Activated T-cell treated with anti-CD3 and anti-CD28 coated beads, Interleukin-2, amount 50 U/mL, for 24 hours (primary cell): Measurements from ENCODE around the gene ZBED2.

ENCODE experiments used
- DNase-seq: peaks from one replicate; pipeline ENCODE4 v3.0.0-alpha.2; 2020
- H3K27ac Mint-ChIP-seq: 2 replicates; pipeline ENCODE4 v1.8.0; 2020; ENCODE audit warnings: mild to moderate bottlenecking, mixed read lengths
- H3K27me3 Mint-ChIP-seq: 2 replicates; pipeline ENCODE4 v1.8.0; 2020; ENCODE audit warnings: mixed read lengths
- H3K36me3 Mint-ChIP-seq: 2 replicates; pipeline ENCODE4 v1.8.0; 2020; ENCODE audit warnings: low read depth, mixed read lengths
- H3K4me1 Mint-ChIP-seq: 2 replicates; pipeline ENCODE4 v1.8.0; 2020; ENCODE audit warnings: low read depth, mixed read lengths
- H3K4me3 Mint-ChIP-seq: 2 replicates; pipeline ENCODE4 v1.8.0; 2020; ENCODE audit warnings: mild to moderate bottlenecking, moderate library complexity, mixed read lengths
- H3K9me3 Mint-ChIP-seq: 2 replicates; pipeline ENCODE4 v1.8.0; 2020; ENCODE audit warnings: mixed read lengths

Gene ZBED2

DNA sequence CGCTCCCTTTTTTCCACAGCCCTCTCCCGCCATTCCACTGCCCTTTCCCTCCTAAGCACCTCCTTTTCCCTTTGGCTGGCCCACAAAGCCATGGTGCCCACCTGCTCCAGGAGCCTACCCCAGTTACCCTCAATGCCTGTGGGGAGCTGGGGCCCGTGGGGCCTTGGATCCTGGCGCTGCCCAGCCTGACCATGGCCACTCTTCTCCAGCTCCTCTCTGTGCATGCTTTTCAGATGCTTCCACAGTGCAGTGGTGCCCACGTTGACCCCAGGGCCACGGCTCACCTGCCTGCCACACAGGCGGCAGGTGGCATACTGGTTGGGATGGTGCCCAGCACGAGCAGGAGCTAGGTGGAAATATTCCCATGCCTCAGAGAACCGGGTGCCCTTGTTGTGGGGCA, 1.5 kb downstream of the ZBED2 start:
- no peaks in the 10 kb centered on the region for H3K9me3 Mint-ChIP-seq
- H3K4me3 Mint-ChIP-seq: peak overlapping the region; percentile 91
- DNase-seq: no peak
- H3K27me3 Mint-ChIP-seq: no peaks in the 10 kb centered on the region
- H3K4me1 Mint-ChIP-seq: peaks cover 69% of the 10 kb centered on the region
- H3K27ac Mint-ChIP-seq: peak overlapping the region; percentile 92
- H3K36me3 Mint-ChIP-seq: peaks cover 85% of the 10 kb centered on the region

DNA sequence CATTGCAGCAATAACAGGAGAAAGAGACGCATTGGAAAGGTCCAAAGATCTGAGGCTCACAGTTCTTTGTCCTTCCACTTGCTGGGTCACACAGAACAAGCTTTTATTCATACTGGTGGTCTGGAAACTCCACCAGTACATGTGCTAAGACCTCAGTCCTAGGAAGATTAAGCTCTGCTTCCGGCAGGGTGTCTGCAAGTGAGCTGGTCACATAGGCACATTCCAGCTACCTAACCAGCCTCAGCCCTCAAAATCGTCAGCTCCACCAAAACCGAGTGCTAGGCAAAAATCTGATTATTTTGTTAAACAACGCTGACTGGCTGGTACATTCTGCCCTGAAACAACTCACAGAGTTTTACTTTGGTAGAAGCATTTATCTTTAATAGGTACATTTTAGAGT, 2.2 kb downstream of the ZBED2 start:
- no peak for DNase-seq
- peaks cover 68% of the 10 kb centered on the region for H3K4me1 Mint-ChIP-seq
- no peaks in the 10 kb centered on the region for H3K9me3 Mint-ChIP-seq
- peaks cover 84% of the 10 kb centered on the region for H3K36me3 Mint-ChIP-seq
- no peaks in the 10 kb centered on the region for H3K27me3 Mint-ChIP-seq
- peak overlapping the region; percentile 92 for H3K27ac Mint-ChIP-seq
- peak overlapping the region; percentile 91 for H3K4me3 Mint-ChIP-seq

DNA sequence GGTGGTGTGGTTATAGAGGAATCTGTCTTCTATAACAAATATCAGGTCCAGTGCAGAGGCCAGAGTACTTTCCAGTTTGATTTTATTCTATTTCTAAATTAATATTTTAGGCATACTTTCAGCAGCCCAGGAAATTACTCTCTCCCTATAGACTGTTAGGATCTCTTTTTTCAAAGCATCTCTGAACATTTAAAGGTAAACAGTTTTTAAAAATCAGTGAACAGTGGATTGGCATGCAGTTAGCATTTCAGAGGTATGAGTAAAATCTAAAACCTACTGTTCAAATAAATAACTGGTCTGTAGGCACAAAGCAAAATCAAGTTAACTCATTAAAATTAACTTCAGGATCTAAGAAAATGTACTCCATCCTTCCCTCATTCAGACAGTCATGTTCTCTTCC, 3.0 kb downstream of the ZBED2 start:
- DNase-seq: no peak
- H3K36me3 Mint-ChIP-seq: peaks cover 86% of the 10 kb centered on the region
- peak overlapping the region; percentile 91 for H3K4me3 Mint-ChIP-seq
- H3K9me3 Mint-ChIP-seq: no peaks in the 10 kb centered on the region
- no peaks in the 10 kb centered on the region for H3K27me3 Mint-ChIP-seq
- H3K4me1 Mint-ChIP-seq: peaks cover 68% of the 10 kb centered on the region
- H3K27ac Mint-ChIP-seq: peak overlapping the region; percentile 92

DNA sequence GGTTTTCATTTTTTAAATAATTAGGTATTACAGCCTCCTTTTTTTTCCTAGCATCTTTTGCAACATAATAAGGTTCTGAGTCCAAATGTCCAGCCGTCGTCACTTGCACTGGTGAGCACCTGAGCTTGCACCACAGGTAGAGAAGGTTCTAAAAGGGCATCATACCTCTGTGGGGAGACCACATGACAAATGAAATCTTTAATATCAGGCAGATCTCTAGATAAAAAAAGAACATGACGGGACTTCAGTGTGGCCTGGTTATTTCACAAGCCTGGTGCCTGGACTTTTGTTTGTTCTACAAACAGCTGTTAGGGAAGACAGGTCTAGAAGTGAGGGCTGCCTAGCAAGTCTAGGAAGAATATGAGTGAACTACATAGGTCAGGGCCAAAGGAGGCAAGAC, 3.6 kb downstream of the ZBED2 start:
- DNase-seq: no peak
- Mint-ChIP-seq H3K9me3 (peaks cover 3% of the 10 kb centered on the region), H3K4me3 (peak overlapping the region; percentile 91), H3K27ac (peak overlapping the region; percentile 92), H3K27me3 (no peaks in the 10 kb centered on the region), H3K4me1 (peaks cover 68% of the 10 kb centered on the region), H3K36me3 (peaks cover 88% of the 10 kb centered on the region)

DNA sequence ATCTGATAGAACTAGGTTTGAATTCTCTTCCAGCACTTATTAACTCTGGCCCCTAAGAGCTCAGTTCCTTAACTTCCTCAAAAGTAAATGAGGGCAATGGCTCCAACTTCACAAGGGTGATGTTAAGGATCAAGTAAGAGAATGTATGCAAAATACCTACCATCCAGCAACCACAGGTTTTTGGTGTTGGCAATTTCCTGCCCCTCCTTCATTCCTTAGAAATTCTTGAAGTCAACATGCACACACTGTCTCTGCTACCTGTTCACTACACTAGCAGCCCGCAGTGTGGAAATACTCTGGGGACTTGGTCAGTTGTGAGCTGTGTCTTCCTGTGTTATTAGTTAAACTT, 5.0 kb downstream of the ZBED2 start:
- Mint-ChIP-seq H3K4me1 (peaks cover 69% of the 10 kb centered on the region), H3K9me3 (peaks cover 6% of the 10 kb centered on the region), H3K36me3 (peaks cover 92% of the 10 kb centered on the region), H3K27me3 (no peaks in the 10 kb centered on the region), H3K4me3 (peak overlapping the region; percentile 91), H3K27ac (peak overlapping the region; percentile 75)
- DNase-seq: no peak

DNA sequence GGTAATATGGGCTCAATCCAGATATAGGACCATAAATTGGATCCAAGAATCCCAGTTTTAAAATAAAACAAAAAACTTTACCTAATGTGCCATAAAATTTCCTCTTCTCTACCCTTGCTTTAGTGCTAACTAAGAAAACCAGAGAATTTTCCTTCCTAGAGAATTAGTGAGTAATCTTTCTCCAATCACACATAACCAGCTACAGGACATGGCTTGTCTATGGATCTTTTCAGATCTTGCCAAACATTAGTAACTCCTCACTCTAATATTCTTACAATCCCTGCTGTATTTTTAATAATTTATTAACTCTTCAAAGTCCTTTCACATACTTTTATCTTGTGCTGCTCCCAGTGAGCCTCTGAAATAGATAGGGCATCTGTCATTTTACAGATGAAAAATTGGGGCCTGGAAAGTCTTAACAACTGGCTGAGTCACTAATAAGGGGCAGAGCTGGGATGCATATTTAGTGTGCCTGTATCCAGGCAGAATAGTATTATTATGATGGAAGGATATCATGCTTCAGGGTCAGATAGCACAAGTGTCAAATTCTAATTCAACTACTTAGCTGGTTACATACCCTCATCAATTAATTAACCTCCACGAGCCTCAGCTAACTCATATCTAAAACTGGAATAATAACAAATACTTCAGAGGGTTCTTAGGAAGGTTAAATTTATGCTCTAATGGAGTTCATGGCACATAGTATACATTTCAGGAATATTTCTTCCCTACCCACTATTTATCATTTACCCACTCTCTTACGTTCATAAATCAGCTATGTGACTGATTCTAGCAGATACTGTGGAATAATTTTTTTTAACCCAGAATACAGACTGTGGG, 5.6 kb downstream of the ZBED2 start:
- H3K36me3 Mint-ChIP-seq: peaks cover 91% of the 10 kb centered on the region
- peak overlapping the region; percentile 91 for H3K4me3 Mint-ChIP-seq
- DNase-seq: no peak
- no peaks in the 10 kb centered on the region for H3K27me3 Mint-ChIP-seq
- peak overlapping the region; percentile 75 for H3K27ac Mint-ChIP-seq
- peaks cover 6% of the 10 kb centered on the region for H3K9me3 Mint-ChIP-seq
- H3K4me1 Mint-ChIP-seq: peaks cover 72% of the 10 kb centered on the region

DNA sequence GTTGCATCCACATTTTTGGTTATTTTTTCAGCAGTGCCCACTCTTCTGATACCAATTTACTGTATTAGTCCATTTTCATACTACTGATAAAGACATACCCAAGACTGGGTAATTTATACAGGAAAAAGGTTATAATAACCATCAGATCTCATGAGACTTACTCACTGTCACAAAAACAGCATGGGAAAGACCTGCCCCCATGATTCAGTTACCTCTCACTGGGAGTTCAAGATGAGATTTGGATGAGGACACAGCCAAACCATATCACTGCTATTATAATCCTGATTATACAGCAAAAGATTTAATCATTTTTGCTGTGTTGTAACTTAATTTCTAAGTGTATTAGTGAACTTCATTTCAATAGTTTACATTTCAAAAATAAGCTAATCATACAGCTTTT, 6.6 kb downstream of the ZBED2 start:
- no peak for DNase-seq
- H3K4me1 Mint-ChIP-seq: peaks cover 75% of the 10 kb centered on the region
- H3K4me3 Mint-ChIP-seq: no peak overlapping the region
- peaks cover 91% of the 10 kb centered on the region for H3K36me3 Mint-ChIP-seq
- no peaks in the 10 kb centered on the region for H3K27me3 Mint-ChIP-seq
- H3K9me3 Mint-ChIP-seq: peaks cover 13% of the 10 kb centered on the region
- H3K27ac Mint-ChIP-seq: peak overlapping the region; percentile 55

DNA sequence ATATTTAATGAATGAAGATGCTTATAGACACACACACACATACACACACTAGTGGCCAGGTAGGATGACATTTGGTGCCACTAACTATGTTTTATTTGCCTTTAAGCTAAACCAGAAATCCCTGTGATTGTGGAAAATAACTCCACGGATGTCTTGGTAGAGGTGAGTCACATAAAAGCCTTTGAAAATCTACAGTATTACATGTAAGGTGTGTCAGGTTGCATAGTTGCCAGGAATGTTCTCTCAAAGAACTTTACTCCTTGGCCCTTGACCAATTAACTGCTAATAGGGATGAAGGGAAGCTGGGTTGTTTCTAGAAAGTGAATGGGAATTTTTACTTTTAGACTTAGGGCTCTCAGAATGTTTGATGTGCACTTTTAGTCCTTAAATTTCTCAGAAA, 9.9 kb downstream of the ZBED2 start:
- H3K9me3 Mint-ChIP-seq: peaks cover 20% of the 10 kb centered on the region
- H3K27me3 Mint-ChIP-seq: no peaks in the 10 kb centered on the region
- no peak overlapping the region for H3K4me3 Mint-ChIP-seq
- DNase-seq: no peak
- H3K4me1 Mint-ChIP-seq: peaks cover 87% of the 10 kb centered on the region
- H3K36me3 Mint-ChIP-seq: peaks cover 90% of the 10 kb centered on the region
- H3K27ac Mint-ChIP-seq: no peak overlapping the region

DNA sequence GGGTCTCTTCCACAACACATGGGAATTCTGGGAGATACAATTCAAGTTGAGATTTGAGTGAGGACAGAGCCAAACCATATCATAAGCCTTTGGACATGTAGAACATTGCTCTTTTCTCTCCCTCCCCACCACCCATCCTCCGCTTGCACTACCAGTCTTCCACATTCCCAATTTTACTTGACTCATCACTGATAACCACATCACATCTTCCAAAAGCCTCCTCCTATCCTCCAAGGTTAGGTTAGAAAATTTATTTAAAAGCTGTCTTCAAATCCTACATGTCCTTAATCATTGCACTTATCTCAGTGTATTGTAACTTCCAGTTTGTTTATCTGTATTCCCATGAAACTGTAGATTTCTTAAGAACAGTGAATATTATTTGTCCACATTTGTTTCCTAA, 10.4 kb downstream of the ZBED2 start:
- Mint-ChIP-seq H3K9me3 (peaks cover 20% of the 10 kb centered on the region), H3K27ac (peak overlapping the region; percentile 60), H3K36me3 (peaks cover 90% of the 10 kb centered on the region), H3K27me3 (no peaks in the 10 kb centered on the region), H3K4me1 (peaks cover 87% of the 10 kb centered on the region), H3K4me3 (no peak overlapping the region)
- no peak for DNase-seq

DNA sequence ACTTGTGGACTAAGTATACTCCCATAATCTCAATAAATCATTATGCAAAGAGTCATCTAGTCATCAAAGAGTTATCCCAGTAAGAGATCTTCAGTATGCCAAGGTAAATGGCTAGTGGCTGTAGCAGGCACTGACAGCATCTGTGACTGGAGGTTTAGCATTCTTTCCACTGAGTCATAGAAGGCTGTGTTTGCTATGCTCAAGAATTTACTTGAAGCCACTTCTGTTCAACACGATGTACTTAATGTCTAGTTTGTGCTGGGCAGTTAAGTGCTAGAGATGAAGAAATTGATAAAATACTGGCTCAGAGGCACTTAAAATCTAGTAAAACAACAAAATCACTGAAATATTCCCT, 13.0 kb downstream of the ZBED2 start:
- Mint-ChIP-seq H3K4me1 (peaks cover 91% of the 10 kb centered on the region), H3K27ac (peak overlapping the region; percentile 90), H3K27me3 (no peaks in the 10 kb centered on the region), H3K9me3 (peaks cover 20% of the 10 kb centered on the region), H3K4me3 (no peak overlapping the region), H3K36me3 (peaks cover 94% of the 10 kb centered on the region)
- DNase-seq: no peak

DNA sequence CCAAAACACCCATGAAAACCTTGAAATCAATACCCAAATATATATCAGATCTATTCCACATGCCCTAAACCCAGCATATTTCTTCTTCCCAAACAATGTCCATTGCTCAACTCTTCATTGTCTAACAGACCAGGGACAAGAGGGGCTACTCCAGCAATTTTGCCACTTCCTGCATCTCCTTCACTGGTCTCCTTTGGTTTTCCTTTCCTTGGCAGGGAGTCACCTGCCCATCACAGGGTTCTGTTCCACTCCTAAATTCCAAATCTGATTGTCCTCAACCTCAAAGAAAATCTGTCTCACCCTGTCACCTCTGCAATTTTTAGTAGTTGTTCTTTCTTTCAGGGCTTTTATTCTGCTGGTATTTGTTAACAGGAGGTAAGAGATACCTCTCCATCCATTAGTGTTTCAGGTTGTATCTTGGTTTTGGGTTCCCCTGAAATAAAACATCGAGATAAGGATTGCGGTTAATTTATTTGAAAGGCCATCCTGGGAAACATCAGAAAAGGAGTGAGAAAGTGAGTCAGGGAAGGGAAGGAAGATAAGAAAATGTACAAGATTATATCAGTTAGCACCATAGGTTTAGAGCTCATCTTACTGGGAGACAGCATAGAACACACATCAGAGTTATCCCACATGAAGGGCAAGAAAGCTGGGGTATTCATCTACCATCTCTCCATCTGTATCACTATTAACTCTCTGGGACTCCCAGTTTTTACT, 13.6 kb downstream of the ZBED2 start:
- H3K4me3 Mint-ChIP-seq: no peak overlapping the region
- peaks cover 91% of the 10 kb centered on the region for H3K4me1 Mint-ChIP-seq
- peak overlapping the region; percentile 90 for H3K27ac Mint-ChIP-seq
- peaks cover 93% of the 10 kb centered on the region for H3K36me3 Mint-ChIP-seq
- H3K27me3 Mint-ChIP-seq: no peaks in the 10 kb centered on the region
- H3K9me3 Mint-ChIP-seq: peaks cover 17% of the 10 kb centered on the region
- DNase-seq: no peak

DNA sequence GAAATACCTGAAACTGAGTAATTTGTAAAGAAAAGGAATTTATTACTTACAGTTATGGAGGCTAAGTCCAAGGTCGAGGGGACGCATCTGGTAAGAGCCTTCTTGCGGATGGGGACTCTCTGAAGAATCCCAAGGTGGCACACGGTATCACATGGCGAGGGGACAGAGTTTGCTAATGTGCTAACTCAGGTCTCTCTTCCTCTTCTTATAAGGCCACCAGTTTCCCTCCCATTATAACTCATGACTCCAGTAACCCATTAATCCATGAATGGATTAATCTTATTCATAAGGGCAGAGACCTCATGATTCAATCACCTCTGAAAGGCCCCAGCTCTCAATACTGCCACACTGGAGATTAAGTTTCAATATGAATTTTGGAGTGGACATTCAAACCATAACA, 15.7 kb downstream of the ZBED2 start:
- Mint-ChIP-seq H3K4me1 (peaks cover 87% of the 10 kb centered on the region), H3K9me3 (peaks cover 14% of the 10 kb centered on the region)

DNA sequence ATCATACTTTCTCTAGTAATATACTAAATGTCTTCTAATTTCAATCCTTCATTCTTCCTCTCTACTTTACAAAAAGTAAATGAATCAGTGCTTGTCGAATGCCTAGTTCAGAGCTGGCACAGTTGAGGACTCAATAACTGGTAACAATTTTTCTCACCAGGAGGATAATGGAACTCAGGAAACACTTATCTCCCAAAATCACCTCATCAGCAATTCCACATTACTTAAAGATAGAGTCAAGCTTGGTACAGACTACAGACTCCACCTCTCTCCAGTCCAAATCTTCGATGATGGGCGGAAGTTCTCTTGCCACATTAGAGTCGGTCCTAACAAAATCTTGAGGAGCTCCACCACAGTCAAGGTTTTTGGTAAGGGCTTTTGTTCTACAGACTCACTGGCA, 16.3 kb downstream of the ZBED2 start:
- H3K27ac Mint-ChIP-seq: peak overlapping the region; percentile 88

More for the DNA sequence above, 15.7 kb downstream of the ZBED2 start:
- Mint-ChIP-seq H3K4me3 (no peak overlapping the region), H3K36me3 (peaks cover 88% of the 10 kb centered on the region), H3K27ac (peak overlapping the region; percentile 71), H3K27me3 (no peaks in the 10 kb centered on the region)
- DNase-seq: no peak

DNA sequence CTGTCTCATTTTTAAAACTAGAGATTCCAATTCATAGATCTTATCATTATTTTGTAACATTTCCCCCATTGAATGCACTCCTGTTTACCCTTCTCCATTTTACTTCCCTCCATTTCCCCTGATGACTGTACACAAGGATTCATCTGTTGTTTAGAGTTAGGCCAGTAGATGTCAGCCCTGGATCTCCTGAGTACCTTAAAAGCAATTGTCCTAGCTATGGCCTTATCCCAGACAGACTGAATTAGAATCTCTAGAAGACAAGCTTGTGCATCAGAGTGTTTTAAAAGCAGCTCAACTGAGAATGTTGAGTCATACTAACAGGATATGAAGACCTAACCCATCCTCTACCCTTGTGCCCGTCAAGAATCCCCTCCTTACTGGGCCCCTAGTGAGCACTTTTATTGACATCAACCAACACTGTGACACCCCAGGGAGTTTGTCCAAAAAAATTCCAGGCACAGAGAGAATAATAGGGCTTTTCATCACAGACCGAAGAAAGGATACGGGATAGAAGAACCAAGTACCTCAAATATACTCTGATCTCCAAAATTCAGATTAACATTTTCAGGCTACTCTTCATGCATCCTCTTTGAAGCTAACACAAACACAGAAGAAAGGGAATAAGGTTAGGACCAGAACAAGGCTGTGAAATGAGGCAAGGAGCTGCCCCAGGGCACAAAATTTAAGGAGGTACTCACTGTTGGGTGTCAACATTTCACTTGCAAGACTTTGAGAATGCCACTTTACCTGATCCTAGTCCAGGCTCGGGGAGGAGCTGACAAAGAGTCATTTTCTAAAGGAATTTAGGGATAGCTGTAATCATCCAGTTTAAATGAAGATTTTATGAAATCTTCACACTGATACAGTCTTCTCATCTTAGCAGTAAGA, 17.1 kb downstream of the ZBED2 start:
- no peak for DNase-seq
- Mint-ChIP-seq H3K27ac (peak overlapping the region; percentile 88), H3K4me3 (peak overlapping the region; percentile 13), H3K4me1 (peaks cover 86% of the 10 kb centered on the region), H3K36me3 (peaks cover 81% of the 10 kb centered on the region), H3K27me3 (no peaks in the 10 kb centered on the region), H3K9me3 (peaks cover 7% of the 10 kb centered on the region)

More for the DNA sequence above, 16.3 kb downstream of the ZBED2 start:
- Mint-ChIP-seq H3K4me3 (no peak overlapping the region), H3K36me3 (peaks cover 83% of the 10 kb centered on the region), H3K4me1 (peaks cover 85% of the 10 kb centered on the region), H3K9me3 (peaks cover 8% of the 10 kb centered on the region), H3K27me3 (no peaks in the 10 kb centered on the region)
- no peak for DNase-seq
